Astrocyte of the hippocampus (primary cell): ENCODE data around the gene PACSIN1.

Experiments
- DNase-seq: peaks from one replicate; pipeline ENCODE4 v3.0.0; 2011; ENCODE audit warnings: low read depth, low spot score

Gene PACSIN1

DNA sequence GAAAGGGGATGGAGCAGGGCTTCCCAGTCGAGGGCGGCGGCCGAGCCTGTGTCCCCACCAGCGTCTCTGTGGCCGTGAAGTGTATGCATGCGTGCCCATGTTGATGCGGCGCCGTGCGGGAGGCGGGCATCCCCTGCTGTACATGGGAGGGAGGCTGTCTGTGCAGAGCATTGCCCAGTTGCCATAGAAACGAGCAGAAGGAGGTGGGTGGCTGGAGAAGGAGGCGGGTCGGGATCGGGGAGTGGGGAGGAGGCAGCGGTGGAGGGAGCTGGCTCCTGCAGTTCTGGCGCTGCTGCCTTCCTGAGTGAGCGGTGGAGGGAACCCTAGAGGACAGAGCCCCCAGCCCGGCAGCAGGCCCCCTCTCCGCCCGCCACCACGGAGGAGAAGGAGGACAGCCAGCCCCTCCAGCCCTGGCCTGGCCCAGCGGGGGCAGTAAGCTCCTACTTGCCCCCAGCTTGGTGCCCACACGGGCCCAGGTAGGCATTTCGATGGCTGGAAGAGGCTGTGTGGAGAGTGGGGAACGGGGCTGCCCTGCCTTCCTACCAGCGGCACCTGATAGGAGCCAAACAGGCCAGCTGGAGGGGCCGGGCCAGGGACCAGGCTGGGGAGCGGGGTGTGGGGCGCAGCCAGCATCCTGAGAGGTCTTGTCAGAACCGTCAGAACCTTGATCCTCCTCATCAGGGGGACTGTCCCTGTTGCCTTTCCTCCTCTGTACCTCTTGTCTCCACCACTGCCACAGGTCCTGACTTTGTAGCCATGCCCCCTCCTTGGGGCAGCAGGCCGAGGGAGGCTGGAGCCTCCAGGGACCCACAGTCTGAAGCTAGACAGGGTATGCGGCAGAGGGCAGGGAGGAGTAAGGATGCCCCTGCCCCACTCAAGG lies 49.0 kb downstream of the PACSIN1 start:
- DNase-seq = peak; percentile 84

GRCh38 chr6:34515473-34516387 lies 49.9 kb downstream of the PACSIN1 start:
- no peak for DNase-seq

DNA sequence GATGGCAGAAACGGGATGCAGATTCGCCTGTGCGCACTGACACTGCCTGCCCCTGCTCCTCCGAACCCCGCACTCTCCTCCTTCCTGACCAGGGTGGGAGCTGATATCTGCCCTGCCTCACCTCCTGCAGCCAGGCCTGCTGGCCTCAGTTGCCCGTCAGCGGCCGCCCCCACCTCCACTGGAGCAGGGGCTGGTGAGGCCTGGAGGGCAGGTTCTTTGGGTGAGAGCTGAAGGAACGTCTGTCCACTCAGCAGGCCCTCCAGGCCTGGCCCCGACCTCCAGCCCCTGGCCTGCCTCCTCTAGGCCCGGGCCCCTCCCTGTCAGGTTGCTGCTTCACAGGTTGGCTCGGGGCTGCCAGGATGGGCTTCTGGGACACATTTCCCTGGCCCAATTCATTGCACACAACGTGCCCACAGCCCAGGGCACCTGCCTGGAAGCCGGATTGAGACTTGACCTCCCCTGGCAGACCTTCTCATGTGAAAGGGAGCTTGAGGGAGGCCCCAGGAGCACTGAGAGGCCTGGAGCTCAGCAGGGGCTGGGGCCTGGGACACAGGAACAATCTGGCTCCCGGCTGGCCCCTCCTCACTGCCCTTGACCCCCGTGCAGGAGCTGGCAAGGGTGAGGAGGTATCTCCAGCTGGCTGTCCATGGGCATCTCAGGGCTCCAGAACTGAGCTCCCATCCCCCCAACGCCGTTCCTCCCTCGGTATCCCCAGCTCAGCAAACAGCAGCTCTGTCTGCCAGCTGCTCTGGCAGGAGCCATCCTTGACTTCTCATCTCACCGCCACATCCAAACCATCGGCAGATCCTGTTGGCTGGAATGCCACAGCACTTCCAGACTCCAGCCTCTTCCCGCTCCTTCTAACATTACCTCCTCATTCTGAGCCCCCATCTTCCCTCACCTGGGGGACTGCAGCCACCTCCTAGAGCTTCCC lies 50.8 kb downstream of the PACSIN1 start:
- DNase-seq = no peak

GRCh38 chr6:34517461-34517881 lies 51.6 kb downstream of the PACSIN1 start:
- DNase-seq = no peak

DNA sequence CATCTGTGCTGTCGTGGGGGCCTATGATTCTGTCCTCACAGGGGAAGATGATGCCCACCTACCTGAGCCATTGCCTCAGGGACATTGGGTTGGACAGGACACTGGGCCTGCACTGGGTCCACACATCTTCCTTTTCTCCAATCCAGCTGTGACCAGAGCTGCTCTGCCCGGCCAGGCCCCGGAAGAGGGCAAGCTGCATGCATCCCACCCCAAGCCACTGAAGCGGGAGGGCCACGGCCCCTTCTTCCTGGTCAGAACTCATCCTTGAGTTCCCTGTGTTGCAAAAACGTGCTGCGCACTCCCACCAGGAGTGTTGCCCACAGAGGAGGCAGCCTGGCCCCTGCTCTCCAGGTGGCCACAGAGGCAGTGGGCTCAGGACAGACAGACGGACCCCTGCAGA lies 52.1 kb downstream of the PACSIN1 start:
- DNase-seq = no peak

DNA sequence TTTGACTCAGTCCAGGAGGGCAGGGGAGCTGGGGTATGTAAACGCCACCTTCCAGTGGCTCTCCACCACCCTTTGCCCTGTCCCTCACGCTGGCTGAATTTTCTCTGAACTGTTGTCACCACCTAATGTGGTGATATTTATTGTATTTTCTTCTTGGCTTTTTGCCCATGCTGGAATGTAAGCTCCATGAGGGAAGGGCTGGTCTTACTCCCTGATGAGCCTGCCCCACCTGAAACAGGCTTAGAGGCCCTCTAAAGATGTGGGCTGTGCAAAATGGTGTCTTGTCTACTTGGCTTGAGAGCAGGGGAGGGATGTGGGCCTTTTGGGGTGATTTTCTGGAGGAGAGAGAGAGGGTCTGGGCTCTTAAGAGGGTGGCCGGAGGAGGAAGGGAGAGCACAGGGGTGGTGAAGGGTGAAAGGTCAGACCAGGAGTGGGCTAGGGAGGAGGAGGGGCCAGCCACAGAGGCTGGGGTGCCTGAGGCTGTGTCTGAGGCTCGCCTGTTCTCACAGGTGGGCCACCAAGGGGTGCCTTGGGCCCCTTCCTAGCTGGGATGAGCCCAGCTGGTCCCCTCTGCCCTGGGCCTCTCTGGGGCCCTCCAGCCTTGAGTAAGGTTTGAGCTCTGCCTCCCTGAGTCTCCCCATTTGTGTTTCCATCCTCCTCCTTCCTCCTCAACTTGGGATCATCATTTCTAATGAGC lies 52.9 kb downstream of the PACSIN1 start:
- DNase-seq = no peak

DNA sequence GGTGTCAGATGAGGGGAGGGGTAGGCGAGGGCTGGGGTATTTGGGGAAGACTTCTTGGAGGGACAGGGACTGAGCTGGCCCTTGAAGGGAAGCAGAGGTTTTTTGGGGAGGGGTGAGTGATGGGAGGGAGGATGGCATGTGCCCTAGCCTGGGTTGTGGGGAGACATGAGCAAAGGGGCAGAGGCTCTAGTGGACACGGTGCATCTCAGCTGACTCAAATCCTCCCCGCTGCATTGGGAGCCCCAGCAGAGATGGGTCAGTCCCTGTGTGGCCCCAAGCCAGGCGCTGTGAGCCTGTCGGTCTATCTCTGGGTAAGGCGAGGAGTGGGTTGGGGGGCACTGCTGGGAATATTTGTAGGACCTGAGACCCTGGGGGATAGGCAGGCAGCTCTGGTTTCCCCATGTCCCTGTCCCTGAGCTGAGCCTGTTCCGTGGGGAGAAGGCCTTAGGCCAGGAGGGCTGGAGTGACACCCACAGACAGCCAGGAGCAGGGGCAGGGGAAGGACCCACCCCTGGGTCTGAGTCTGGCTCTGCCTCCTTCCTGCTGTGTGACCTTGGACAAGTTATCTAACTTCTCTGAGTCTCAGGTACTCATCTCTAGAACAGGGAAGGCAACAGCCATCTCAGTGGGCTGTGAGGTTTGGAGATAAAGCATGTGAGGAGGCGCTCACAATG lies 54.2 kb downstream of the PACSIN1 start:
- no peak for DNase-seq

DNA sequence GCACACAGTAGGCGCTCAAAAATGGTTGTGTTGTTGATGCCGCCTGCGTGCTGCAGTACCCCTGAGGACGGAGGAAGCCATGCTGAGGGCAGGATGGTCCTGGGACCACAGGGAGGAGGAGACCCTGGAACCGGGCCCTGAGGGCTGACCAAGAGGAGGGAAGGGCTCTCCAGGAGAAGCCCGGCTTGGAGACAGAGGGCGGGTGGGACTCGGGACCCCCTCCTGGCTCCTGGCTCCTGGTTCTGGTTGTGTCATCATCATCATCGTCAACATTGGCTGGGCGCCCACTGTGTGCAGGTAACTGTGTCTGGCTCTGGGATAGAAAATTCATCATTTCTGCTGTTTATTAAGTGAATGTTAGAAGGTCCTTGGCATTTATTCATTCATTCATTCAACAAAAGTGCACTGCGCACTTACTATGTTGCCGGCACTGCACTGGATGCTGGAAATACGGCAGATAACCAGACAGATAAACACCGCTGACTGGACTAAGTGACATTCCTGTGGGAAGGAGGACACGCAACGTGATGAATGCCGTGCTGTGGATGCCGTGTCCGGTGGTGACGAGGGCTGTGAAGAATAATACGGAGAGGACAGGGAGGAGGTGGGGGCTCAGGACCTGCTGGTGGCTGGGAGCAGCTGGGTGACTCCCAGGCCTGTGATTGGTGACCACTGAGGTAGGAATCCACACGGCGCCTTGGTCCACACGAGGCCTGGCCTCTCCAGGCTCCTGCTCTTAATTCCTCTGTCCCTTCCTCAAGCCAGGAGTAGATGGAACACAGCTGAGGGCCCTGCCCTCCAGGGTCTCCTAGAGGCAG lies 55.0 kb downstream of the PACSIN1 start:
- no peak for DNase-seq

GRCh38 chr6:34521463-34522285 lies 55.8 kb downstream of the PACSIN1 start:
- DNase-seq = no peak

- no peak for DNase-seq
Observed at GRCh38 chr6:34522761-34523160, 56.9 kb downstream of the PACSIN1 start.

DNA sequence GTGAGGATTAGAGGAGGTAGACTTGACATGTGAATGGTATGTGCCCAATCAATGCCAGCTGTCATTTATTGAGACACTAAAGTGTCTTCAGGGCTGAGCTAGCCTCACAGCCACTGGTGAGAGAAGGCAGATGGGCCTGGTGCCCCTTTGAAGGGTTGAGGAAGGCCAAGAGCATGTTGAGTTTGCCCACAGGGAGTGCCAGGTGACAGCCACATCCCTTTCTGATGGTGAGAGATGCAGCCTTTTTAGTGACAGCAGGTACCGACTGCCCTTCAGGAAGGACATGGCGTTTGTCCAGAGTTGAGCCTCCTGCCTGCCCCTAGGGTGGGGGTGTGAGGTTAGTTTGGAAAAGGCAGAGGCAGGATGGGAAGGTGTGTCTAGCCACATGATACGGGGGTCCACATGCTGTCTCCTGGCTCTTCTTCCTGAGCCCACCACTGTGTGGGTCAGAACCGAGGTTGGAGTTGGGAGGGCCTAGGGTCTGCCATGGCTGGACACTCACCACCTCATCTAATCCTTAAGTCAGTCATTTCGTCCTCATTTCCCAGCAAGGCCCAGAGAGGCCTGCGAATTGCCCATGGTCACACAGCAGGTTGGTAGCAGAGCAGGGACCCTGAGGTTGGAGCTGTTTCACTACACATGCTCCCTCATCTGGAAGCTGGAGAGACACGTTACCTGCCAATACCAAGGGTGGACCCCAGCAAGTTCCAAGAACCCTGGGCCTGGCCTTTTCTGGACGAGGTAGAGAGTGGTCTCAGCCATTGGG lies 57.7 kb downstream of the PACSIN1 start:
- no peak for DNase-seq

DNA sequence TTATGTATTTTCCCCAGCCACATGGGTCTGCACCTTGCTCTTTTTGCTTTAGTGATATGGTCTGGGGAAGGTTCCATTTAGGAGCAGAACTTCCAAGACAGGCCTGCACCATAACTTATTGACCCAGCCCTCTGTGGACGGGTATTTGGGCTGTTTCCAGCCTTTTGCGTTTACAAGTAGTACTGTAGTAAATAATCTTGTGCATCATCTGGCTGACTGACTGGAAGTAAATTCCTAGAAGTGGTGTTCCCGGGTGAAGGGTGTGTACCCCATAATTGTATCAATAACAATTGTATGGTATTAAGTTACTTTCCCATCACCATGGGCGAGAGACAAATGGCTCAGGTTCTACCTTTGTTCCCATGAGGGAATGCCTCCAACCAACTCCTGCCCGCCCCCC lies 58.6 kb downstream of the PACSIN1 start:
- no peak for DNase-seq

DNA sequence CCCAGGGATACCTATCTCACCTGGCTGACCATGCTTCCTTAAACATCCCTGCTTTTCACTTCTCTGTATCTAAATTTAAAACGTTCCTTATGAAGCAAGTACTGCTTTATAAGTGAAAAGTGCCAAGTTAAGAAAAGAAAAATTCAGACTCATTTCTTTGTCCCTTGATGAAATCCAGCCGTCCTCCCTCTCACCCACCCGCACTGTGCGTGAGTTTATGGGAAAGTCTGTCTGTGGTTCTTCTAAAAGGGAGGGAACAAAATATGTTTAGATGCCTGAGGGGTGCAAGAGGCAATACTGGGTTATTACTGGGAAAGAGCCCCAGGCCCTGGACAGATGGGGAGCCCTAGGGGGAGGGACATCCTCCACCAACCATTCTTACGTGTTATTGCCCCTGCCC lies 59.1 kb downstream of the PACSIN1 start:
- no peak for DNase-seq

- no peak for DNase-seq
Observed at GRCh38 chr6:34525431-34526175, 59.7 kb downstream of the PACSIN1 start.

DNA sequence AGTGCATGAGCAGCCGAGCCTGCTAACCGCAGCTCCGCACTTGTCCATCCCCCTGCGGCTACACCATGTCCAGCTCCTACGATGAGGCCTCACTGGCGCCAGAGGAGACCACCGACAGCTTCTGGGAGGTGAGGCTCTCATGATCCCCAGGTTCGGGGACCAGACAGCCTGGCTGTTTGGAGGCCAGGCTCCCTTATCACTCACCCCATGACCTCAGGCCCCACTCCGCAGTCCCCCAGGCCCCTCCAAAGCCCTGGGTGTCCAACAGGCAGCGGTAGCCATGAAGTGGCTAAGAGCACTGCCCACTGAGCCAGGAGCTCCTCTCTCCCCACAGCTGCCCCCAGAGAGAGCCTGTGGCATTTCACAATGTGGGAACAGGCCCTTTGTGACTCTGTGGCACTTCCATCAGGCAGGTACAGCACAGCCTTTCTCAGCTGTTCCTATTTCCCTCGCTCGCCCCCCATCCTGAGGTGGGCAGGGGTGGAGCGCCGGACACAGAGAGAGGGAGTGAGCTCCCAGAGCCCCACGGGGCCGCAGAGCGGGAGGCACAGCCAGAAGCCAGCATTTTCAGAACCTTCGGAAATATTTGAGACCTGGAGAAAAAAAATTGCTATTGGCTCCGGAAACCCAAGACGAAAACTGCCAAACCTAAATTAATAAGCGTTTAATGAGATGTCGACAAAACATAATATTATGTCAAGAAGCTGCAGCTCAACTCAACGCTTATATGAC lies 60.5 kb downstream of the PACSIN1 start:
- DNase-seq = no peak

DNA sequence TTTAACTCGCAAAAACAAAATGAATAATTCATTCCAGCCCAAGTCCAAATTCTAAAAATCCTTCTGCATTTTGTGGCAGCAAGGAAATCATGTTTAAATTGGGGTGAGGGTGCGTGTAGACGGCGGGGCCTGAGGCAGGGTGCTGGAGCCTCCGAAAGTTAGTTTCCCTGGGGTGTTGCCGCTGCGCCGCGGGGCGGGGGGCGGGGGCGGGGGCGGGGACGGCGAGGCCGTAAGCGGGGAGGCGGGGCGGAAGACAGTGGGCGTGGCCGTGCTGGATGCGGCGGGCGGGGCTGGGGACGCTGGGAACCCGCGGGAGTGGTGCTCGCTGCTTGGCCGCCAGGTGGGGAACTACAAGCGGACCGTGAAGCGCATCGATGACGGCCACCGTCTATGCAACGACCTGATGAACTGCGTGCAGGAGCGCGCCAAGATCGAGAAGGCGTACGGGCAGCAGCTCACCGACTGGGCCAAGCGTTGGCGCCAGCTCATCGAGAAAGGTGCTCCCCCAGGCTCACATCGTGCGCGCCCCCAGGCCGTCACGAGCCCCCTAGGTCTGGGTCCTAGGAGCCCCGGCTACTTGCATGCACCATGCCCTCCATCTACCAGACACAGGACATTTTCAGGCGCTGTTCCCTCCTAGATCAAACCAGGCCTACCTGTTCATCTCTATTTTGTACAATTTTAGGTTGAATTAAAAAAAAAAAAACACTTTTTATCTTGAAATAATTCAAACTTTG lies 61.3 kb downstream of the PACSIN1 start:
- peak; percentile 96 for DNase-seq
